A549 (cell line): ENCODE data around the gene GSG1L. TPM values are rescaled to one million over a fixed set of nuclear protein-coding genes. Genes with fewer than 3 reads are reported as not detected.

Source experiments
- ATAC-seq, 2 experiments: fragments of 200-7000 bp in 1 of 2; fragments of >200 bp in 1 of 2; cut with Nextera tagmentation in 1 of 2; cut with Tn5 transposase in 1 of 2; 3 replicates each; pipeline versions ENCODE4 v1.8.0 to v1.9.1; 2018 to 2020; ENCODE audit warnings: mild to moderate bottlenecking in 1 of 2, moderate library complexity in 1 of 2
- CTCF ChIA-PET: fragments of 300-600 bp; sonication (Branson Sonifier 250); formaldehyde crosslinking; extraction: SDS; loops from one replicate; lab custom pipeline; 2021; ENCODE audit warnings: antibody characterized with exemption, inconsistent platforms; lab: Yijun Ruan, JAX
- POLR2A ChIA-PET: fragments of 350-600 bp; formaldehyde crosslinking; extraction: SDS; loops from one replicate; lab custom pipeline; 2021; ENCODE audit warnings: antibody characterized with exemption, inconsistent platforms; lab: Yijun Ruan, JAX
- DNase-seq, 2 experiments: peaks; one replicate each; pipeline versions ENCODE4 v3.0.0 to v3.0.0-alpha.2; 2011 to 2016; ENCODE audit warnings: low read depth in 1 of 2, low spot score in 1 of 2
- FAIRE-seq: peaks from 2 replicates; lab custom pipeline; 2011; peaks lifted over from hg19 to GRCh38; lab: Jason Lieb, UNC
- H3K27ac ChIP-seq, 2 experiments: fragments of >200 bp; sonication (Bioruptor Twin); formaldehyde crosslinking; 3 replicates each; pipeline ENCODE4 v1.5.1; 2016 to 2017
- H3K4me1 ChIP-seq: fragments of >200 bp; sonication (Bioruptor Twin); formaldehyde crosslinking; 3 replicates; pipeline ENCODE4 v1.6.1; 2016
- H3K4me2 ChIP-seq: fragments of >200 bp; sonication (Bioruptor Twin); formaldehyde crosslinking; 3 replicates; pipeline ENCODE4 v1.6.1; 2016
- H3K4me3 ChIP-seq: fragments of >200 bp; sonication (Bioruptor Twin); formaldehyde crosslinking; 3 replicates; pipeline ENCODE4 v1.5.1; 2016
- H3K9me3 ChIP-seq: fragments of >200 bp; sonication (Bioruptor Twin); formaldehyde crosslinking; 3 replicates; pipeline ENCODE4 v1.6.1; 2016
- CBX2 ChIP-seq: fragments of 200-600 bp; sonication (generic); IDR thresholded peaks from 2 replicates; pipeline ENCODE4 v1.6.1; 2016; ENCODE audit warnings: low read depth, mild to moderate bottlenecking, borderline replicate concordance
- CBX8 ChIP-seq: fragments of 200-600 bp; sonication (generic); IDR thresholded peaks from 2 replicates; pipeline ENCODE4 v1.6.1; 2016
- CEBPB ChIP-seq, 2 experiments: fragments of >200 bp in 1 of 2; sonication (Bioruptor Twin) in 1 of 2; formaldehyde crosslinking in 1 of 2; IDR thresholded peaks; 2 replicates each; pipeline ENCODE4 v1.6.1; 2012 to 2016
- CHD2 ChIP-seq: fragments of 150-350 bp; IDR thresholded peaks from 2 replicates; pipeline ENCODE4 v1.6.1; 2014; ENCODE audit warnings: low read length; ENCODE audit not compliant: partially characterized antibody
- CHD4 ChIP-seq: fragments of 200-600 bp; sonication (generic); IDR thresholded peaks from 2 replicates; pipeline ENCODE4 v1.6.1; 2016; ENCODE audit warnings: antibody characterized with exemption, mild to moderate bottlenecking, borderline replicate concordance
- CTCF ChIP-seq: fragments of >200 bp; sonication (Bioruptor Twin); formaldehyde crosslinking; IDR thresholded peaks from 3 replicates; pipeline ENCODE4 v1.5.1; 2016
- E2F6 ChIP-seq: IDR thresholded peaks from 2 replicates; pipeline ENCODE4 v1.6.1; 2012; ENCODE audit warnings: low read depth, borderline replicate concordance
- EP300 ChIP-seq, 2 experiments: fragments of >200 bp; sonication (Bioruptor Twin); formaldehyde crosslinking; IDR thresholded peaks; 2 replicates in 1 of 2; 3 replicates in 1 of 2; pipeline ENCODE4 v1.6.1; 2016 to 2017
- FOSB ChIP-seq: fragments of 250-450 bp; sonication (Bioruptor Pico); IDR thresholded peaks from 2 replicates; pipeline ENCODE4 v1.5.0; 2020; ENCODE audit warnings: mild to moderate bottlenecking, moderate library complexity
- FOXS1 ChIP-seq: fragments of 250-450 bp; sonication (Bioruptor Pico); IDR thresholded peaks from 2 replicates; pipeline ENCODE4 v1.5.0; 2020; ENCODE audit warnings: mild to moderate bottlenecking, moderate library complexity
- HOXA7 ChIP-seq: fragments of 250-450 bp; sonication (Bioruptor Pico); IDR thresholded peaks from 2 replicates; pipeline ENCODE4 v1.5.0; 2020; ENCODE audit warnings: mild to moderate bottlenecking, moderate library complexity
- HOXB5 ChIP-seq: fragments of 250-450 bp; sonication (Bioruptor Pico); IDR thresholded peaks from 2 replicates; pipeline ENCODE4 v1.5.0; 2020; ENCODE audit warnings: mild to moderate bottlenecking, moderate library complexity
- KDM5A ChIP-seq: fragments of 200-600 bp; sonication (generic); IDR thresholded peaks from 2 replicates; pipeline ENCODE4 v1.6.1; 2016; ENCODE audit warnings: antibody characterized with exemption, mild to moderate bottlenecking
- MYC ChIP-seq: IDR thresholded peaks from 2 replicates; pipeline ENCODE4 v1.6.1; 2012; ENCODE audit warnings: mild to moderate bottlenecking, inconsistent platforms, low read length, improper control_type of control experiment, borderline replicate concordance
- NFE2L2 ChIP-seq: fragments of 150-350 bp; conservative IDR thresholded peaks from 2 replicates; pipeline ENCODE4 v1.6.1; 2014; ENCODE audit warnings: low read length
- PBX3 ChIP-seq: IDR thresholded peaks from 2 replicates; pipeline ENCODE4 v1.6.1; 2012
- PHF8 ChIP-seq: fragments of 200-600 bp; sonication (generic); IDR thresholded peaks from 2 replicates; pipeline ENCODE4 v1.6.1; 2016; ENCODE audit warnings: low read depth, mild to moderate bottlenecking, antibody characterized with exemption, moderate library complexity, borderline replicate concordance
- SREBF2 ChIP-seq: fragments of 450-650 bp; IDR thresholded peaks from 2 replicates; pipeline ENCODE4 v1.6.1; 2014; ENCODE audit warnings: mild to moderate bottlenecking, moderate library complexity
- TFCP2L1 ChIP-seq: fragments of 250-450 bp; sonication (Bioruptor Pico); IDR thresholded peaks from 2 replicates; pipeline ENCODE4 v1.5.0; 2021; ENCODE audit warnings: mild to moderate bottlenecking
- ZC3H11A ChIP-seq: fragments of 450-650 bp; IDR thresholded peaks from 2 replicates; pipeline ENCODE4 v1.6.1; 2014; ENCODE audit warnings: antibody characterized with exemption, mild to moderate bottlenecking
- ZNF302 ChIP-seq: fragments of 250-450 bp; sonication (Bioruptor Pico); IDR thresholded peaks from 2 replicates; pipeline ENCODE4 v1.9.0; 2021; ENCODE audit warnings: inconsistent platforms, mild to moderate bottlenecking, moderate library complexity
- ZSCAN20 ChIP-seq: fragments of 250-450 bp; sonication (Bioruptor Pico); IDR thresholded peaks from 2 replicates; pipeline ENCODE4 v1.8.0; 2022; ENCODE audit warnings: mild to moderate bottlenecking, moderate library complexity
- WGBS: methylation state at CpG from one replicate; pipeline ENCODE4 v1.1.6; 2017; ENCODE audit errors: missing lambda C conversion rate; 5-methylcytosine and 5-hydroxymethylcytosine counted together
- polyA plus RNA-seq, 4 experiments: library from polyadenylated mRNA; depleted of rRNA in 3 of 4; stranded (reverse); fragments of >200 nt; fragmentation: RNase III in 1 of 4; extraction: RNeasy Plus Mini Kit Qiagen cat#74134 plus additional on column Dnase treatment in 1 of 4; gene quantifications; 2 replicates in 3 of 4; 3 replicates in 1 of 4; pipeline ENCODE4 v1.2.3, GENCODE V29; 2011 to 2017

The GSG1L gene
- polyA plus RNA-seq, 2 of the 4 experiments (the other 2 are of a cell fraction): not detected

GRCh38 chr16:27859020-27859419, 204.5 kb downstream of the GSG1L start:
- no peak overlapping the region for H3K27ac ChIP-seq
- H3K9me3 ChIP-seq: peaks cover 7% of the 10 kb centered on the region
- H3K4me3 ChIP-seq: no peak overlapping the region
- FAIRE-seq: no peak
- no peak for ATAC-seq
- 22% methylated on average over 8 of the region's 8 CpGs for WGBS
- no peak overlapping the region for H3K4me2 ChIP-seq
- peak in 1 of 2 experiments; percentile 17 for DNase-seq
- CTCF ChIA-PET: interaction anchor here (3.0 kb wide), 1 partner anchor 9 kb away, joined by 14 read pairs; no protein-coding TSS in a partner anchor
- no peaks in the 10 kb centered on the region for H3K4me1 ChIP-seq
- TF ChIP-seq CBX8 (no peak), ZSCAN20 (no peak), ZNF302 (no peak), PBX3 (no peak), SREBF2 (no peak), MYC (no peak), E2F6 (no peak), CBX2 (no peak), NFE2L2 (no peak), HOXB5 (CRISPR knock-in tag) (no peak), TFCP2L1 (no peak), CEBPB (IDR thresholded peaks at IDR 0.05) (no peak), CTCF (no peak), ZC3H11A (no peak), HOXA7 (CRISPR knock-in tag) (no peak), CHD4 (no peak), FOXS1 (CRISPR knock-in tag) (no peak)
- TF ChIP-seq, all 56 proteins: peak for 0
- POLR2A ChIA-PET: interaction anchor here (0.6 kb wide), 1 partner anchor 74 kb away, joined by 4 read pairs; no protein-coding TSS in a partner anchor

- FAIRE-seq: no peak
- Histone ChIP-seq H3K4me1 (no peaks in the 10 kb centered on the region), H3K4me2 (no peak overlapping the region), H3K4me3 (no peak overlapping the region), H3K9me3 (no peaks in the 10 kb centered on the region), H3K27ac (no peak overlapping the region)
- TF ChIP-seq FOSB (CRISPR knock-in tag) (no peak), PBX3 (no peak), CHD2 (no peak), MYC (no peak), HOXA7 (CRISPR knock-in tag) (no peak), EP300 (IDR thresholded peaks at IDR 0.05) (no peak), KDM5A (no peak), PHF8 (no peak)
- ChIA-PET CTCF (no interaction called here), POLR2A (no interaction called here)
- no peak for DNase-seq
- no peak for ATAC-seq
- WGBS: 5% methylated on average over 3 of the region's 3 CpGs
These were observed 209.9 kb downstream of the GSG1L start for GRCh38 chr16:27853651-27854050.
